HG02973 (cell line): Measurements from ENCODE around the gene SLC19A1.

Experiments
- ATAC-seq: cut with Tn5 transposase; IDR thresholded peaks from one replicate; pipeline ENCODE4 v1.9.1; 2021; ENCODE audit warnings: moderate library complexity; ENCODE audit not compliant: unreplicated experiment

The SLC19A1 gene

DNA sequence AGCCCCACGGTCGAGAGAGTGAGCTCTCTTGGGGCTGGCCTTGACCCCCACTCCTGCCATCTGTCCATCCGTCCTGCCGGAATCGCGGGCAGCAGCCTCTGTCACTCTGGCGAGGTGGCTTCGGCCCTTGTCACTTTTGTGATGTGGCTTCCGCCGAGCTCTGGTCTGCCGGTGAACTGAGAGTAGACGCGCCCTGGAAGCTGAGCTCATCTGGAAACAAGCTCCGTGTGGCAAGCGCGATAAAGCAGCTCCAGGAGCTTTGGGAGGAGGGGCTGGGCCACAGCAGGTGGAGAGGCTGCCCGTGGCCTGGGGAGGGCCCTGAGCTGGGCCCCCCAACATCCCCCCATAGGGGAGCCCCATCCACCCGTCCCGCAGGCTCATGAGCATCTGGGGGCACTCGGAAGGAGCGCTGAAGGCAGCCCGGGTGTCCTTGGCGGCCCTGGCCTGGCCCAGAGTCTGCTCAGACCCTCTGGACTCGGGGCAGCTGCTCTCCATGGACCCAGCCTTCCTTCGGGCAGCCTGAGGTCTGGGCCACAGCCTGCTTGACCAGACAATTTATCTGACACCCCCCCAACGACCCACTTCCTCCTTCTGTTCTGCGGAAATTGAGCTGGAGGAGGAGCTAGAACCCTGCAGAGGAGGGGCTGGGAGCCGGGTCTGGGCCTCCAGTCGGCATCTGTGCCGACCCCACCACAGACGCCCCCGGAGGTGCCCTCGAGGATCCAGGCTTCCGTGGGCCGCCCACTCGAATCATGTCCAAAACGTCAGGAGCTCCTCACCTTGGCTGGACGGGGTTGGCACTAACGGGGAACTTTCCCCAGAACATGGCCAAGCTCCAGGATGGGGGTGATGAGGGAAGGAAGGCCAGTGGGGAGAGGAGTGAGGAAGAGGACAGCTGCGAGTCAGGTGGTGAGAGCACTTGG lies 59.1 kb downstream of the SLC19A1 start:
- no peak for ATAC-seq

DNA sequence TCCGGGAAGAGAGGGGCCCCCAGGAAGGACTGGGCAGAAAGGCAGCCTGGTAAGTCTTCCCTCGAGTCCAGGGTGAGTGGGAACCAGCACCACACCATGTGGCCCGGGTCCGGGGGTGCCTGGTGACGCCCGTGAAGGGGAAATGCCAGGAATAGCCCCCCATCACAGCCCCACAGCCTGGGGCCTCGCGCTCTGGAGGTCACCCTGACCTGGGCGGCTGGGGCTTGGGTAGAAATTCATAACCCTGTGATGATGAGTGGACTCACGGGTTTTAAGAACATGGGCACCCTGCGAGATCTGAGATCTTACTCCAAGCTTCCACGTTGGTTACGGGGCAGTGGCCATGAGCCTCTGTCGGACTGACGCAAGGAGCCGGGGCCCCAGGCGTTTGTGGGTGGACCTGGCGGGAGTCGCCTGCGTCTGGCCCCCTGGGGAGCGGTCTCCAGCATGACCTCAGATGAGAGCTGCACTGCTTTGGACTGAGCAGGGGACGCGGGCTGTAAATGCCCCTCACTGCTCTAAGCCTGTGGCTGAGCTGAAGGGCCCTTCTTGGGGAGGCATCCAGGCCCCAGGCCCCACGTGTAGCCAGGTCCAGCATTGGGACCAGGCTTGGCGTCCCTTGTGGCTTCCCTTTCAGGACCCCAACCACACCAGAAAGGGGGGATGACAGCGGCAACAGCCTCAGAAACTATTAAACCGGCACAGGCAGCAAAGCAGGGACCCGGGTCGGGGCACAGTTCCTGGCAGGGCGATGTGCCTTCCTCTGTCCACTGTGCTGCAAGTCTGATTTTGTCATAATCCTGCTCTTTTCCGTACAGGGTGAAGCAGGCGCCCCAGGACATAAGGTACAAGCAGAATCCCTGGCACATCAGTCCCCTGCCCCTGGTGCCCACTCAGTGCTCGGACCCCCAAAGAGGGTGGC lies 60.0 kb downstream of the SLC19A1 start:
- no peak for ATAC-seq

DNA sequence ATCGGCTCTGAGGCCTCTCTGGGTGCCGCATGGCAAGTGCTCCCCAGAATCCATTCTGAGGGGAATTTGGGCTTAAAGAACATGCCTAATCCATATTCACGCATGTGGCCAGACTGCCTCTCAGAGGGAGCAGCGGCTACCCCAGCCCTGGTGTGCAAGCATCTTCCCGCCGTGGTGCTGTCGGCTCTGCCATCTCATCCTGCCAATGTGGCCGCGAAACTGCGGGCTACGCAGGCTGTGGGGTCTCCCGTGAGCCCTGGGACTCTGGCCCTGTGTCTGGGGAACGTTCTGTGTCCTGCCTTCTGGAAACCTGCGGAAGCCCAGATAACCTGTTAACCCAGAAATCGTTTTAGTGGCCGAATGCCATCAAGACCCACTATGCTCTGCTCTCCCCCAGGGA lies 60.7 kb downstream of the SLC19A1 start:
- ATAC-seq, result no peak

DNA sequence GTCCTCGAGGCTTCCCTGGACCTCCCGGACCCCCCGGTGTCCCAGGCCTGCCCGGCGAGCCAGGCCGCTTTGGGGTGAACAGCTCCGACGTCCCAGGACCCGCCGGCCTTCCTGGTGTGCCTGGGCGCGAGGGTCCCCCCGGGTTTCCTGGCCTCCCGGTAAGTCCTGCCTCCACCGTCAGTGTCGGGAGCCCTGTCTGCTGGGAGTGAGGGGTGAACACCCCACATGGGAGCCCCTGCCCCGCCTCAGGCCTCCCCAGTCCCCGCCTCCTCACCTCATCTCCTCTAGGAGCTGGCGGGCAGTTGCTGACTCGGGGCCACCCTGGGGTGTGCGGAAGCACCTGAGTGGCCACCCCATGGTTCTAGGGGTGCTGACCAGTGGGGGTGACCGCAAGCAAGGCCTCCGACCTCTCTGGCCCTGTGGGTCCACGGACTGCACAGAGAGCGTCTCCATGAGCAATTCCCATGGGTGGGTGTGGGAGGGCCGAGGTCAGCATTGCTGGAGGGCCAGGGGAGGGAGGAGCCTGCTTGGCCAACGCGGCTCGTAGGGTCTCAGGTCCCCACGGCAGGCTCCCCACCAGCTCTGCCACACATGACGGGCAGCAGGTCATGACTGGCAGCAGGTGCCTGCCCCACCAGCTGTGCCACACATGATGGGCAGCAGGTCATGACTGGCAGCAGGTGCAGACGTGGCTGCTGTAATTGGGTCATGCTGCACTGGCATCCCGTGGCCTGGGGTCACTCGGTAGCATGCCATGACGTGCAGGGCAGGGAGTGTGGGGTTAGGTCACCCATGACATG lies 61.3 kb downstream of the SLC19A1 start:
- no peak for ATAC-seq

GRCh38 chr21:45479691-45480675 lies 62.3 kb downstream of the SLC19A1 start:
- ATAC-seq, result no peak

- no peak for ATAC-seq
Observed at GRCh38 chr21:45478816-45479669, 63.2 kb downstream of the SLC19A1 start.

DNA sequence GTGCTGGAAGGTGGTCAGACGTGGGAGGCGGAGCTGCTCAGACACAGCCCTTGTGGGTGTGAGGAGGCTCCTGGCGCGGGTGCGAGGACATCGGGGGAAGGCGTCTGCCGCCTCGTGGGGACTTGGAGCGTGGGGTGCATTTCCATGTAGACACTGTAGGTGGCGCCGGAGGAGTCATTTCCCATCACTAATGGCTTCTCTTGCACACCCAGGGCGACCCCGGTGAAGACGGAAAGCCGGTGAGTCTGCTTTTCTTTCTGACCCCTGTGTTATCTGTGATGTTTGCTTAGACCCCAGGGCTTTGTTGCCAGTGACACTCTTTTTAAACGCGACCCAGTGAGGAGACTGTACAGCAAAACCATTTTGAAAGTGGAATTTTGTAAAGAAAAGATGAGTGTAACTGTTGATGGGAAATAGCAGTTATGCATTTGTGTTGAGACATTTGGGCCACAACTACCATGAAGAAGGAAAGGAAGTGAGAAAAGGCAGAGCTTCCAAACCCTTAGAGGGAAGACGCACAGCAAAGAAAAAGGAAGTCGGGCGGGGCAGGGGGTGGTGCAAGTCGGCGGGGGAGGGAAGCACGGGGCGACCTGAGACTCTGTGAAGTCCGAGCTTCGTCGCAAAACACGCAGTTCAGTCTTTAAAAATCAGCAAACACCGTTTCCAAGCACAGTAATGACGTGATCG lies 64.0 kb downstream of the SLC19A1 start:
- no peak for ATAC-seq

DNA sequence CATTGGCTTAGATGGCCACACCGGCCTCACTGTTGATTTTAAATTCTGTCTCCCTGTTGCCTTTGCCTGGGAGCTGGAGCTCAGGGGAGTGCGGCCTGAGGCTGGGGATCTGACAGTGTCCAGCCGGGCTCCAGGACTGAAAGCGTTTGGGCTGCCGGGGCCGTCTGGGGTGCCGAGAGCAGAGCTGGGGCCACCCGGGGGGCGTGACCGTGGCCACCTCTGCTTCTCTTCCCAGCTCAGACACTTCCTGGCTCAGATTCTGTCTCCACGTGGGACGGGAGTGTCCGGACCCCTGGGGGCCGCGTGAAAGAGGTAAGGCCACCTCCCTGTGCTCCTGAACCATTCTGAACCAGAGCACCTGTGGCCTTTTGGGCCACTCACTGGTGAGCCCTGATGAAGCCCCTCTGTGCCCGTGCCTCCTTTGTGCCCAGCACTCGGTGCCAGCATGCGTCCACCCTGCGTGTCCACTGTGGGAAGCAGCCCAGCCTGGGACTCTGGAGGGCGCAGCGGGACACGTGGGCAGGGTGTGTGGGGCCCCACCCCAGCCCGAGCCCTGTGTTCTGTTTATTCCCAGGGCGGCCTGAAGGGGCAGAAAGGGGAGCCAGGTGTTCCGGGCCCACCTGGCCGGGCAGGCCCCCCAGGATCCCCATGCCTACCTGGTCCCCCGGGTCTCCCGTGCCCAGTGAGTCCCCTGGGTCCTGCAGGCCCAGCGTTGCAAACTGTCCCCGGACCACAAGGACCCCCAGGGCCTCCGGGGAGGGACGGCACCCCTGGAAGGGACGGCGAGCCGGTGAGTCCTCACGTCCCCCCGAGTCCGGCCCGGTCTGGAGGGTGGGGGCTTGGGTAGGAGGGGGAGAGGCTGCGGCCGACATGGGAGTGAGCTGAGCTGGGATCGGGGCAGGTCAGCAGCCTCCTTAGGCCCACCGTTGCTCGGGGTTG lies 64.8 kb downstream of the SLC19A1 start:
- no peak for ATAC-seq

DNA sequence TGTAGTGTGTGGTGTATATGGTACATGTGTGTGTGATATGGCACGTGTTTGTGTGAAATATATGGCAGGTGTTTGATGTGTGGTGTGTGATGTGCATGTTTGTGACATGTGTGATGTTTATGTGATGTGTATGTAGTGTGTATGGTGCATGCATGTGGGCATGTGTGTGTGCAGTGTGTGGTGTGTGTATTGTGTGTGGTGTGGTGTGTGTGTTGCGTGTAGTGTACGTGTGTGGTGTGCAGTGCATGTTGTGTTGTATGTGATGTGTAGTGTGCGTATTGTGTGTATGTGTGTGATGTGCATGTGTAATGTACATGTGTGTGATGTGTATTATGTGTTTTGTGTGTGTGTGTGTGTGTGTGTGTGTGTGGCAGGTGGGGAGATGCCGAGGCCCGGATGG lies 65.7 kb downstream of the SLC19A1 start:
- no peak for ATAC-seq

DNA sequence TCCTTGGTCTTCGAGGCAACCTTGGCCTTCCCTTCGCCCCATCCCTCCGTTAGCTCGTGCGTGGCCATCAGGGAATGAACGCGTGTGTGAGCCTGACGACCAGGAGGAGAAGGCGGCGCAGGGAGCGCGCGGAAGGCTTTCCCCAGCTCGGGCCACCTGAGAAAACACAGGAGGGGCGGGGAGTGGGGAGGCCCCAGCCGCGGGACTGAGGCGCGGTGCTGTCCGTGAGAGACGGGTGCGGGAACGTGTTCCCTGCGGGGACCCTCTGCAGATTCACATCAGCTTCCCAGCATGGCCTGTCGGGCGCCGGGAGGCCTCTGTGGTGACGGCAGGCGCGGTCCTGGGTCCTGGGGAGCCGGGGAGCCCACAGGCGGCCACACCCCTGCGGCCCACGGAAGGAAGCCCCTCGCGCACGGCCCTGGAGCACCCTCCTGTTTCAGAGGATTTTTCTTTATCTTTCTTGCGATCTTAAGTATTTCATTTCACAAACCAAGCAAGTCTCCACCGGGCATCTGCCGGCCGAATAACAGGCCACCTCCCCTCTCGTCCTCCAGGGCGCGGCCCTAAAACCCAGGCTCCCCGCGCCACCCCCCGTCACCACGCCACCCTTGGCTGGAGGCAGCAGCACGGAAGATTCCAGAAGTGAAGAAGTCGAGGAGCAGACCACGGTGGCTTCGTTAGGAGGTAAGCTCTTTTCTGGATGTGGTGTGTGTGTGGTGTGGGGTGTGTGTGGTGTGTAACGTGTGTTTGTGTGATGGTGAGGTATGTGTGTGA lies 66.3 kb downstream of the SLC19A1 start:
- no peak for ATAC-seq

- no peak for ATAC-seq
Observed at GRCh38 chr21:45475004-45475685, 67.1 kb downstream of the SLC19A1 start.

DNA sequence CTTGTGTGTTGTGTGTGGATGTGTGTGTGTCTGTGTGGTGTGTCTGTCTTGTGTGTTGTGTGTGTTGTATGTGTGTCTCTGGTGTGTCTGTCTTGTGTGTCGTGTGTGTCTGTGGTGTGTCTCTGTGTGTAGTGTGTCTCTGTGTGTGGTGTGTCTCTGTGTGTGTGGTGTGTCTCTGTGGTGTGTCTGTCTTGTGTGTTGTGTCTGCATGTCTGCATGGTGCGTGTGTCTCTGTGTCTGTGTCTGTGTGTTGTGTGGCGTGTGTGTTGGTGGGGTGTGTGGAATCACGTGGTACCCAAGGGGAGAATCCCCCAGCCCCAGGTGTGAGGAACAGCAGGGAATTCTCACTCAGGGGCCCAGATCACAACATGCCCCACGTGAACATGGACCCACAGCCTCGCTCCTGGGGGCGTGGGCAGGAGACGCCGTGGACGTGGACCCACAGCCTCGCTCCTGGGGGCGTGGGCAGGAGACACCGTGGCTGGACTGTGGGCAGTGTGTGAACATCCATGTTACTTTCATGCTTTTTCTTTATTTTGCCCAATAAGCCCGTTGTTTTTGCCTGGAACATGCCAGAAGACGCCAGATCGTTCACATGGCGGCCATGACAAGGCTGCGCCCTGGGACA lies 67.8 kb downstream of the SLC19A1 start:
- no peak for ATAC-seq

GRCh38 chr21:45473496-45474322 lies 68.5 kb downstream of the SLC19A1 start:
- ATAC-seq, result no peak
